Stimulated activated naive CD8-positive, alpha-beta T cell treated with anti-CD3 and anti-CD28 coated beads, Interleukin-15, Interleukin-2, amounts not matched to agents 100 ng/mL and 50 ng/mL, for 24 hours (primary cell): ENCODE measurements around the gene CFAP157.
A peak's percentile ranks its signal among the peaks of the same experiment; 100 is the strongest.

ENCODE experiments used
- H3K27ac Mint-ChIP-seq: one replicate; pipeline ENCODE4 v1.8.0; 2021; ENCODE audit warnings: mild to moderate bottlenecking, mixed read lengths
- H3K27me3 Mint-ChIP-seq: one replicate; pipeline ENCODE4 v1.8.0; 2021; ENCODE audit warnings: mixed read lengths
- H3K36me3 Mint-ChIP-seq: one replicate; pipeline ENCODE4 v1.8.0; 2021; ENCODE audit warnings: low read depth, mixed read lengths
- H3K4me1 Mint-ChIP-seq: one replicate; pipeline ENCODE4 v1.8.0; 2021; ENCODE audit warnings: low read depth, mixed read lengths
- H3K4me3 Mint-ChIP-seq: one replicate; pipeline ENCODE4 v1.8.0; 2021; ENCODE audit warnings: mild to moderate bottlenecking, mixed read lengths
- H3K9me3 Mint-ChIP-seq: one replicate; pipeline ENCODE4 v1.8.0; 2021; ENCODE audit warnings: mixed read lengths

Gene CFAP157

GRCh38 chr9:127717766-127718165 is 11.0 kb downstream of the CFAP157 start:
- Mint-ChIP-seq H3K4me3 (no peak overlapping the region), H3K9me3 (no peaks in the 10 kb centered on the region), H3K27me3 (no peaks in the 10 kb centered on the region), H3K27ac (no peak overlapping the region), H3K4me1 (peaks cover 32% of the 10 kb centered on the region), H3K36me3 (no peaks in the 10 kb centered on the region)

- Mint-ChIP-seq H3K9me3 (no peaks in the 10 kb centered on the region), H3K27me3 (no peaks in the 10 kb centered on the region), H3K27ac (peak overlapping the region; percentile 89), H3K4me1 (peaks cover 28% of the 10 kb centered on the region), H3K36me3 (no peaks in the 10 kb centered on the region), H3K4me3 (peak overlapping the region; percentile 46)
These were observed 13.5 kb downstream of the CFAP157 start for GRCh38 chr9:127720031-127720864.

- Mint-ChIP-seq H3K9me3 (no peaks in the 10 kb centered on the region), H3K4me3 (no peak overlapping the region), H3K27me3 (no peaks in the 10 kb centered on the region), H3K4me1 (peaks cover 27% of the 10 kb centered on the region), H3K36me3 (no peaks in the 10 kb centered on the region), H3K27ac (peak overlapping the region; percentile 61)
These were observed 14.1 kb downstream of the CFAP157 start for GRCh38 chr9:127720865-127721227.

DNA sequence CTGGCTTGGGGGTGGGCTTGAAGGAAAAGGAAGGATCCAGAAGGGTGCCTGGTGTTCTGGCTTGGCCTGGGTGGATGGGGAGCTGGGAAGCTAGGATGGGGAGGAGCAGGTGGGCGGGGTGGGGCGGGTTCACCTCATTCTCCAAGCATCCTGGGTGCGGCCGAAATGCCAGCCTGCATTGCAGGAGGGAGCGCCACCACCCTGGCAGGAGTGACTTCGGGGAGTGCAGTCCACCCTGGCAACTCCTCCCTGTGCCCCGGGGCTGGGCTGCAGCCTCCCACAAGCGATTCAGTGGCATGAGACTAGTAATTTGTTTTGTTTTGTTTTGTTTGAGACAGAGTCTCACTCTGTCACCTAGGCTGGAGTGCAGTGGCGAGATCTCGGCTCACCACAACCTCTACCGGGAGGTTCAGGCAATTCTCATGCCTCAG is 14.6 kb downstream of the CFAP157 start:
- no peaks in the 10 kb centered on the region for H3K9me3 Mint-ChIP-seq
- no peaks in the 10 kb centered on the region for H3K27me3 Mint-ChIP-seq
- no peak overlapping the region for H3K4me3 Mint-ChIP-seq
- H3K36me3 Mint-ChIP-seq: no peaks in the 10 kb centered on the region
- no peak overlapping the region for H3K27ac Mint-ChIP-seq
- peaks cover 21% of the 10 kb centered on the region for H3K4me1 Mint-ChIP-seq

GRCh38 chr9:127722055-127722745 is 15.4 kb downstream of the CFAP157 start:
- H3K4me1 Mint-ChIP-seq: peaks cover 21% of the 10 kb centered on the region
- no peak overlapping the region for H3K27ac Mint-ChIP-seq
- no peak overlapping the region for H3K4me3 Mint-ChIP-seq
- no peaks in the 10 kb centered on the region for H3K9me3 Mint-ChIP-seq
- no peaks in the 10 kb centered on the region for H3K36me3 Mint-ChIP-seq
- H3K27me3 Mint-ChIP-seq: no peaks in the 10 kb centered on the region

DNA sequence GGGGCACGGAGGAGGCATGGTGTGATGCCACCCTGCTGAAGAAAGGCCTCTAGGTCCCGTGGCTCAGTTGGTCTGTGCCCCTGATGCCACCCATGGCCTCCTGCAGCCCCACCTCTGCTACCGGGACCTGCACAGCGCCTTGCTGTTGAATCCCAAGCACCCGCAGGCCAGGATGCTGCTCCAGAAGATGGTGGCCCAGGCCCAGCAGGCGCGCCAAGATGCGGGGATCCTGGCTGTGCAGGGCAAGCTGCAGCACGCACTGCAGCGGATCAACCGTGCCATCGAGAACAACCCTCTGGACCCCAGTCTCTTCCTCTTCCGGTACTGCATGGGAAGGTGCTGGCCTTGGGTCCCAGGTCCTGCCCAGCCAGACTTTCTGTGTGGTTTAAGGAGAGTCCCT is 16.2 kb downstream of the CFAP157 start:
- H3K4me3 Mint-ChIP-seq: no peak overlapping the region
- no peaks in the 10 kb centered on the region for H3K9me3 Mint-ChIP-seq
- peaks cover 21% of the 10 kb centered on the region for H3K4me1 Mint-ChIP-seq
- H3K27ac Mint-ChIP-seq: no peak overlapping the region
- no peaks in the 10 kb centered on the region for H3K36me3 Mint-ChIP-seq
- no peaks in the 10 kb centered on the region for H3K27me3 Mint-ChIP-seq

- H3K9me3 Mint-ChIP-seq: no peaks in the 10 kb centered on the region
- no peaks in the 10 kb centered on the region for H3K27me3 Mint-ChIP-seq
- no peak overlapping the region for H3K27ac Mint-ChIP-seq
- no peaks in the 10 kb centered on the region for H3K36me3 Mint-ChIP-seq
- no peak overlapping the region for H3K4me3 Mint-ChIP-seq
- H3K4me1 Mint-ChIP-seq: peaks cover 21% of the 10 kb centered on the region
These were observed 16.7 kb downstream of the CFAP157 start for GRCh38 chr9:127723444-127723843.

- no peaks in the 10 kb centered on the region for H3K27me3 Mint-ChIP-seq
- no peaks in the 10 kb centered on the region for H3K36me3 Mint-ChIP-seq
- no peak overlapping the region for H3K4me3 Mint-ChIP-seq
These were observed 17.2 kb downstream of the CFAP157 start for GRCh38 chr9:127724012-127724411.

DNA sequence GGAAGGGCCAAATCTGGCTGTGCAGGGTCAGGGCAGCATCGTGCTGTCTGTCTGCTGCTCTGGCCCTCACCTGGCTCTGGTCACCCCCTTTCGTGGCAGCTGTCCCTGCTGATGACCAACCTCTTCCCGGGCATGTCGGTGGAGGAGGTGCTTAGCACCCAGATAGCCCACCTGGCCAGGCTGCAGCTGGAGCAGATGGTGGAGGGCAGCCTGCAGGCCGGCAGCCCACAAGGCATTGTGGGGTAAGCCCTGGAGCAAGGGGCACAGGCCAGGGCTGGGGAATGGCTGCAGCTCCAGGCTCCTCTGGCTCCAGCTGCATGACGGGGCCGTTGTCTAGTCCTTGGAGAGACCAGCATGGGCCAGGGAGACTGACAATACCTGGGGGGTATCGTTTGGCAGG is 20.1 kb downstream of the CFAP157 start:
- H3K9me3 Mint-ChIP-seq: no peaks in the 10 kb centered on the region
- no peaks in the 10 kb centered on the region for H3K27me3 Mint-ChIP-seq
- peaks cover 2% of the 10 kb centered on the region for H3K36me3 Mint-ChIP-seq
- H3K27ac Mint-ChIP-seq: no peak overlapping the region
- H3K4me3 Mint-ChIP-seq: no peak overlapping the region
- no peaks in the 10 kb centered on the region for H3K4me1 Mint-ChIP-seq

More at GRCh38 chr9:127724012-127724411, 17.2 kb downstream of the CFAP157 start:
- Mint-ChIP-seq H3K27ac (no peak overlapping the region), H3K4me1 (peaks cover 21% of the 10 kb centered on the region), H3K9me3 (no peaks in the 10 kb centered on the region)

GRCh38 chr9:127728808-127729207 is 22.0 kb downstream of the CFAP157 start:
- H3K27ac Mint-ChIP-seq: no peak overlapping the region
- no peaks in the 10 kb centered on the region for H3K9me3 Mint-ChIP-seq
- peaks cover 5% of the 10 kb centered on the region for H3K36me3 Mint-ChIP-seq
- peaks cover 3% of the 10 kb centered on the region for H3K4me1 Mint-ChIP-seq
- no peaks in the 10 kb centered on the region for H3K27me3 Mint-ChIP-seq
- H3K4me3 Mint-ChIP-seq: no peak overlapping the region

GRCh38 chr9:127729522-127730256 is 22.9 kb downstream of the CFAP157 start:
- H3K9me3 Mint-ChIP-seq: no peaks in the 10 kb centered on the region
- H3K4me3 Mint-ChIP-seq: no peak overlapping the region
- H3K27me3 Mint-ChIP-seq: no peaks in the 10 kb centered on the region
- no peak overlapping the region for H3K27ac Mint-ChIP-seq
- peaks cover 5% of the 10 kb centered on the region for H3K36me3 Mint-ChIP-seq
- peaks cover 11% of the 10 kb centered on the region for H3K4me1 Mint-ChIP-seq

- H3K27me3 Mint-ChIP-seq: no peaks in the 10 kb centered on the region
- no peaks in the 10 kb centered on the region for H3K9me3 Mint-ChIP-seq
- H3K4me3 Mint-ChIP-seq: no peak overlapping the region
- H3K36me3 Mint-ChIP-seq: peaks cover 5% of the 10 kb centered on the region
- no peak overlapping the region for H3K27ac Mint-ChIP-seq
- peaks cover 12% of the 10 kb centered on the region for H3K4me1 Mint-ChIP-seq
These were observed 23.5 kb downstream of the CFAP157 start for GRCh38 chr9:127730262-127730661.

DNA sequence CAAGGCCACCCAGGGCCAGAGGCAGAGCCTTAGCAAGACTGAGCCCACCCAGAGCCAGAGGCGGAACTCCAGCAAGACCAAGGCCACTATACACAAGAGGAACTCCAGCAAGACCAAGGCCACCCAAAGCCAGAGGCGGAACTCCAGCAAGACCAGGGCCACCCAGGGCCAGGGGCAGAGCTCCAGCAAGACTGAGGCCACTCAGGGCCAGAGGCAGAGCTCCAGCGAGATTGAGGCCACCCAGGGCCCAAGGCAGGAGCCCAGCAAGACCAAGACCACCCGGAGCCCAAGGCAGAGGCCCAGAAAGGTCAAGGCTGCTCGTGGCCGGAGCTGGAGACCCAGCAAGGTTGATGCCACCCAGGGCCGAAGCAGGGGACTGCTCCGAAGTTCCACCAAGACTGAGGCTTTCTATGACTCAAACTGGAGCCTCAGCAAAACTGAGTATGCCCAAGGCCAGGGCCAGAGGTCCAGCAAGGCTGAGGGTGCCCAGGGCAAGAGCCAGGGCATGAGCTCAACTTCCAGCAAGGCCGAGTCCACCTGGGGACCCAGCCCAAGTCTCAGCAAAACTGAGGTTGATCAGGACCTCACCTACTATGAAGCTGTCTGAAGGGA is 24.1 kb downstream of the CFAP157 start:
- Mint-ChIP-seq H3K4me1 (peaks cover 17% of the 10 kb centered on the region), H3K4me3 (no peak overlapping the region), H3K36me3 (peaks cover 5% of the 10 kb centered on the region), H3K27me3 (no peaks in the 10 kb centered on the region), H3K27ac (no peak overlapping the region), H3K9me3 (no peaks in the 10 kb centered on the region)

- Mint-ChIP-seq H3K4me1 (peaks cover 17% of the 10 kb centered on the region), H3K27me3 (no peaks in the 10 kb centered on the region), H3K36me3 (peaks cover 5% of the 10 kb centered on the region), H3K9me3 (no peaks in the 10 kb centered on the region), H3K27ac (no peak overlapping the region), H3K4me3 (no peak overlapping the region)
These were observed 25.1 kb downstream of the CFAP157 start for GRCh38 chr9:127731938-127732337.

GRCh38 chr9:127732444-127732843 is 25.7 kb downstream of the CFAP157 start:
- Mint-ChIP-seq H3K36me3 (peaks cover 5% of the 10 kb centered on the region), H3K27me3 (no peaks in the 10 kb centered on the region), H3K4me1 (peaks cover 17% of the 10 kb centered on the region), H3K4me3 (no peak overlapping the region), H3K27ac (no peak overlapping the region), H3K9me3 (no peaks in the 10 kb centered on the region)
